Smooth muscle cell (in vitro differentiated cells): Measurements from ENCODE around the gene BTBD18. TPM values are rescaled to one million over a fixed set of nuclear protein-coding genes. Genes with fewer than 3 reads are reported as not detected.

Source experiments
- DNase-seq: peaks from one replicate; lab custom pipeline; 2025; ENCODE audit not compliant: unreplicated experiment; lab: John Stamatoyannopoulos, UW
- H2AFZ ChIP-seq: fragments of 200-600 bp; sonication (generic); 2 replicates; pipeline ENCODE4 v1.6.0; 2016; ENCODE audit warnings: antibody characterized with exemption, low read depth, mild to moderate bottlenecking
- H3F3A ChIP-seq: fragments of 200-600 bp; sonication (generic); 2 replicates; pipeline ENCODE4 v1.6.0; 2017; ENCODE audit warnings: antibody characterized with exemption, low read depth
- H3K27ac ChIP-seq: fragments of 200-600 bp; sonication (generic); 2 replicates; pipeline ENCODE4 v1.5.1; 2016; ENCODE audit warnings: low read depth, mild to moderate bottlenecking
- H3K27me3 ChIP-seq: fragments of 200-600 bp; sonication (generic); 2 replicates; pipeline ENCODE4 v1.6.1; 2016; ENCODE audit warnings: low read depth, mild to moderate bottlenecking
- H3K36me3 ChIP-seq: fragments of 200-600 bp; sonication (generic); 2 replicates; pipeline ENCODE4 v1.5.1; 2016; ENCODE audit warnings: low read depth
- H3K4me1 ChIP-seq: fragments of 200-600 bp; sonication (generic); 2 replicates; pipeline ENCODE4 v1.5.1; 2016; ENCODE audit warnings: low read depth
- H3K4me2 ChIP-seq: fragments of 200-600 bp; sonication (generic); 2 replicates; pipeline ENCODE4 v1.6.0; 2016; ENCODE audit warnings: mild to moderate bottlenecking
- H3K4me3 ChIP-seq: fragments of 200-600 bp; sonication (generic); 2 replicates; pipeline ENCODE4 v1.5.1; 2016; ENCODE audit warnings: mild to moderate bottlenecking
- H3K79me2 ChIP-seq: fragments of 200-600 bp; sonication (generic); 2 replicates; pipeline ENCODE4 v1.6.0; 2016; ENCODE audit warnings: low read depth, mild to moderate bottlenecking
- H3K9ac ChIP-seq: fragments of 200-600 bp; sonication (generic); 2 replicates; pipeline ENCODE4 v1.6.0; 2016; ENCODE audit warnings: low read depth
- H3K9me3 ChIP-seq: fragments of 200-600 bp; sonication (generic); replicated peaks from 2 replicates; pipeline ENCODE4 v1.5.1; 2016; ENCODE audit warnings: low read depth
- H4K20me1 ChIP-seq: fragments of 200-600 bp; sonication (generic); 2 replicates; pipeline ENCODE4 v1.6.0; 2016; ENCODE audit warnings: low read depth
- WGBS: methylation state at CpG from one replicate; pipeline ENCODE4 v1.1.7; 2016; ENCODE audit warnings: low lambda C conversion rate; 5-methylcytosine and 5-hydroxymethylcytosine counted together
- polyA plus RNA-seq: library from polyadenylated mRNA; unstranded; fragments of >200 nt; fragmentation: Nextera tagmentation; extraction: Ambion mirVana; gene quantifications from 2 replicates; pipeline ENCODE4 v1.2.1, GENCODE V29; 2016
- total RNA-seq: library from RNA; depleted of rRNA; stranded (reverse); fragments of >200 nt; gene quantifications from 2 replicates; pipeline ENCODE4 v1.2.3, GENCODE V29; 2014
- TF ChIP-seq, protein P1 (sequence below): fragments of 200-600 bp; sonication (generic); IDR thresholded peaks from 2 replicates; pipeline ENCODE4 v1.5.1; 2017; ENCODE audit warnings: borderline replicate concordance, mild to moderate bottlenecking, antibody characterized with exemption; ENCODE audit not compliant: insufficient read depth, poor library complexity, severe bottlenecking

BTBD18 gene
- total and polyA plus RNA-seq, 2 experiments from 2014 or later: 0.22 TPM; not detected in 1

DNA sequence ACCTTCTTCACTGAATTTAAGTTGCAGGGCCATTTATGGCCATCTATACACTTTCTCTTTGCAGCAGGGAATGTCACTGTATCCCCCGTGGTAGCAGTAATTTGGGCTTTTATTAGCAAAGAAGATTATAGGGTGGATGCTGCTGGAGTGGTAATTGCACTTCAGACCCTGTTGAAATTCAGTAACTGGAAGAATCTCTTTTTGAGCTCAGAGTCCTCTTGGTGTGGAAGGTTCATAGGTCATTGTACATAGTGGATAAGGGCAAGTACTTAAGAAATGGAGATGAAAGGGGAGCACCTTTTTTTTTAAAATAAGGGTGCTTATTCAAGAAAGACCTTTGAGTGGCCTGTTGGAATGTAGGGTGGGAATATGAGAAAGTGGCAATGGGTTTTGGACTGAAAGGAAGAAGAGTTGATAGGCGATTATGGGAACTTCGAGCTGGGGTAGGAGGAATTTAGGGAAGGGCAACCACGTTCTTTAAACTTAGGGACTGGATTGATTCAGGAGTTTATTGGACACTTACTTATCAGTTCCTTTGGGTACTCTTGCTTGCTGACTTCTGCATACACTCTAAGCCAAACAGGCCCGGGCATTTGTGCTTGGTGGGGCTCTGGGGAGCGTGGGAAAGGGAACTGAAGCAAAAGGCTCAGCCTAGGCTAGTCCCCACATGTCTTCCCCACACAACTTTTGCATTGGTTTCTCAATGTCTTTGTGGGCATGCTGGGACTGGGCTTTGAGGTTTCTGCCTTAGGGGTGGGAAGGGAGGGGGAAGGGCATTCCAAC is 36.5 kb upstream of the BTBD18 start:
- H3K4me2 ChIP-seq: peak overlapping the region; percentile 66
- no peaks in the 10 kb centered on the region for H3K27me3 ChIP-seq
- peaks cover 39% of the 10 kb centered on the region for H3K4me1 ChIP-seq

DNA sequence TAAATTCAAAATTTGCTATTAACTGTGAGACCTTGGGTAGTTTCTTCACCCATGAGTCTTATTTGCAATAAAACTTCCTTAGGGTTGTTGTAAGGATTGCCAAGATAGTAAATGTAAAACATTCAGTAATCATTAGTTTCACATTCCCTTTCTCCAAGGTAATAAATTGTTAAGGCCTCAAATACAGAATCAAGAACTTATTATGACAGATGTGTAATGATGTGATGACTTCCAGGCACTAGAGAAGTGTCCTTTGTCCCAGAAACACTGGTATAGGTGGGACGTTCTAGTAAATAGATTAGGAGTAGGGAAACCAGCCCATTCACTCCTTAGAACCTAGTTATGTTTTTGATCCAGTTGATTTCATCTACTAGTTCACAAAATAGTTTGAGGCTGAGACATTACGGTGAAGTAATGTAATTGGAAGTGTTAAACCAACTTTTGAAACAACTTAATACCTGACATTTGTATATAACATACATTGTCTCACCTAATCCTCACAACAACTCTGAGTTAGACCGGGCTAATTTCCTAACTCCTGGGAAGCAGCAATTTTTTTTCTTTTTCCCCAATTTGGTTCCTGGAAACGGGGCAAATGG is 35.5 kb upstream of the BTBD18 start:
- Histone ChIP-seq H3K4me1 (peaks cover 42% of the 10 kb centered on the region), H4K20me1 (peaks cover 100% of the 10 kb centered on the region), H3K4me3 (no peak overlapping the region), H3K27me3 (no peaks in the 10 kb centered on the region), H3K27ac (peak overlapping the region; percentile 79), H3K9me3 (no peaks in the 10 kb centered on the region), H3K79me2 (peaks cover 100% of the 10 kb centered on the region), H3F3A (peaks cover 7% of the 10 kb centered on the region), H3K9ac (no peak overlapping the region), H3K4me2 (peak overlapping the region; percentile 66), H2AFZ (no peak overlapping the region), H3K36me3 (no peaks in the 10 kb centered on the region)
- 86% methylated on average over 4 of the region's 4 CpGs for WGBS
- no peak for DNase-seq
- TF ChIP-seq, protein P1, sequence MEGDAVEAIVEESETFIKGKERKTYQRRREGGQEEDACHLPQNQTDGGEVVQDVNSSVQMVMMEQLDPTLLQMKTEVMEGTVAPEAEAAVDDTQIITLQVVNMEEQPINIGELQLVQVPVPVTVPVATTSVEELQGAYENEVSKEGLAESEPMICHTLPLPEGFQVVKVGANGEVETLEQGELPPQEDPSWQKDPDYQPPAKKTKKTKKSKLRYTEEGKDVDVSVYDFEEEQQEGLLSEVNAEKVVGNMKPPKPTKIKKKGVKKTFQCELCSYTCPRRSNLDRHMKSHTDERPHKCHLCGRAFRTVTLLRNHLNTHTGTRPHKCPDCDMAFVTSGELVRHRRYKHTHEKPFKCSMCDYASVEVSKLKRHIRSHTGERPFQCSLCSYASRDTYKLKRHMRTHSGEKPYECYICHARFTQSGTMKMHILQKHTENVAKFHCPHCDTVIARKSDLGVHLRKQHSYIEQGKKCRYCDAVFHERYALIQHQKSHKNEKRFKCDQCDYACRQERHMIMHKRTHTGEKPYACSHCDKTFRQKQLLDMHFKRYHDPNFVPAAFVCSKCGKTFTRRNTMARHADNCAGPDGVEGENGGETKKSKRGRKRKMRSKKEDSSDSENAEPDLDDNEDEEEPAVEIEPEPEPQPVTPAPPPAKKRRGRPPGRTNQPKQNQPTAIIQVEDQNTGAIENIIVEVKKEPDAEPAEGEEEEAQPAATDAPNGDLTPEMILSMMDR: no peak

More for the DNA sequence above, 36.5 kb upstream of the BTBD18 start:
- H3K79me2 ChIP-seq: peaks cover 100% of the 10 kb centered on the region
- TF ChIP-seq, protein P1: no peak
- H2AFZ ChIP-seq: no peak overlapping the region
- peaks cover 100% of the 10 kb centered on the region for H4K20me1 ChIP-seq
- DNase-seq: no peak
- peak overlapping the region; percentile 40 for H3K9ac ChIP-seq
- peaks cover 15% of the 10 kb centered on the region for H3F3A ChIP-seq
- no peaks in the 10 kb centered on the region for H3K36me3 ChIP-seq
- H3K9me3 ChIP-seq: no peaks in the 10 kb centered on the region
- H3K4me3 ChIP-seq: no peak overlapping the region
- 41% methylated on average over 6 of the region's 6 CpGs for WGBS
- peak overlapping the region; percentile 79 for H3K27ac ChIP-seq

GRCh38 chr11:57786436-57786835 is 34.8 kb upstream of the BTBD18 start:
- H3K27ac ChIP-seq: peak overlapping the region; percentile 79
- no peak overlapping the region for H3K4me3 ChIP-seq
- no peaks in the 10 kb centered on the region for H3K27me3 ChIP-seq
- H2AFZ ChIP-seq: no peak overlapping the region
- H3F3A ChIP-seq: peaks cover 7% of the 10 kb centered on the region
- TF ChIP-seq, protein P1: no peak
- WGBS: 61% methylated on average over 4 of the region's 4 CpGs
- peaks cover 44% of the 10 kb centered on the region for H3K4me1 ChIP-seq
- no peak for DNase-seq
- H3K79me2 ChIP-seq: peaks cover 100% of the 10 kb centered on the region
- H3K9me3 ChIP-seq: no peaks in the 10 kb centered on the region
- H4K20me1 ChIP-seq: peaks cover 100% of the 10 kb centered on the region
- no peaks in the 10 kb centered on the region for H3K36me3 ChIP-seq
- peak overlapping the region; percentile 66 for H3K4me2 ChIP-seq
- no peak overlapping the region for H3K9ac ChIP-seq
